Lung microvascular endothelial cell (primary cell): ENCODE measurements around the gene DUSP9. TPM values are rescaled to one million over a fixed set of nuclear protein-coding genes. Genes with fewer than 3 reads are reported as not detected.

Source experiments
- DNase-seq, 2 donors: peaks; one replicate each; pipeline versions ENCODE4 v3.0.0 to v3.0.0-alpha.2; 2010; ENCODE audit warnings: low read depth in 2 of 2
- total RNA-seq: library from RNA; depleted of rRNA; stranded (reverse); fragments of >200 nt; gene quantifications from 2 replicates; pipeline ENCODE4 v1.2.1, GENCODE V29; 2014

DUSP9 gene
- total RNA-seq, 1 donor from 2014 or later, result under 0.01 TPM

GRCh38 chrX:153647461-153648357, 706 bp downstream of the DUSP9 start:
- no peak for DNase-seq

- no peak for DNase-seq
Measured at GRCh38 chrX:153648358-153649177, 1.6 kb downstream of the DUSP9 start.

- DNase-seq, result peak; percentile 33 to 44
Measured at GRCh38 chrX:153649178-153649914, 2.3 kb downstream of the DUSP9 start.

DNA sequence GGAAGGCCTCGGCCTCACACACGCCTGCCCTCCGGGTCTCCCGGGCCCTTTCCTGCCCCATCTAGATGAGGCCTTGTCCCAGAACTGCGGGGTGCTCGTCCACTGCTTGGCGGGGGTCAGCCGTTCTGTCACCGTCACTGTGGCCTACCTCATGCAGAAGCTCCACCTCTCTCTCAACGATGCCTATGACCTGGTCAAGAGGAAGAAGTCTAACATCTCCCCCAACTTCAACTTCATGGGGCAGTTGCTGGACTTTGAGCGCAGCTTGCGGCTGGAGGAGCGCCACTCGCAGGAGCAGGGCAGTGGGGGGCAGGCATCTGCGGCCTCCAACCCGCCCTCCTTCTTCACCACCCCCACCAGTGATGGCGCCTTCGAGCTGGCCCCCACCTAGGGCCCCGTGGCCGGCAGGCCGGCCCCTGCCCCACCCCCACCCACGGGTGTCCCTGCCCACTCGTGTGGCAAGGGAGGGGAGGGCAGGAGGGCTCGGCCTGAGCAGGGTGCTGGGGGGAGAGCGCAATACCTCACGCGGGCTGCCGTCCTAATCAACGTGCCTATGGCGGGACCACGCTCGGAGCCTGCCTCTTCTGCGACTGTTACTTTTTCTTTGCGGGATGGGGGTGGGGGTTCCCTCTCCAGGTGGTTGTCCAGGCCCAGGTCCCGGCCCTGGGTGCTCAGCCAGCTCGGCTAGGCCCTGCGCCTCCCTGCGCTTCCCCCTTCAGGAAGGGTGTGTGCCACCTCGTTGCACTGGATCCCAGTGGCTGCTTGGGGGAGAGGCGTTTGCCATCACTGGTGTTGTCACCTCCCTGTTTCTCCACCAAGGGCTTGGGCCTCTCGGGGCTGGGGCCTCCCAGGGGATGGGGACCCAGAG, 3.1 kb downstream of the DUSP9 start:
- no peak for DNase-seq

DNA sequence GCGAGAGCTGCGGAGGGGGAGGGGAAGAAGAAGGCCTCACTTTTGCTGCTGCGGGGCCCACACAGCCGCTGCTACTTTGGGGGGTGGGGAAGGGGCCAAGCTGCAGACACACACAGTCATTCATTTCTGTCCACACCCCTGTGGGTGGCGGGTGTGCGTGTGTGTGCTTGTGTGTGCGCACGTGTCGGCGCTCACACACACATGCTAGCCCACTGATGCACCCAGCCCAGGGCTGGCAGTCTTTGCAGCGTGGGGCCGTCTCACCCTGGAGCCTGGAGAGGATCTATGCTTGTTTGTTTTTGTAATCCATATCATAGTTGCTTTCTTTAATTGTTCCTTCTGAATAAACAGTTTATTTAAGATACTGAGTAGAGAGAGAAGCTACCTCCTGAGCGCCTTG, 4.0 kb downstream of the DUSP9 start:
- DNase-seq, result no peak

GRCh38 chrX:153651540-153652079, 4.6 kb downstream of the DUSP9 start:
- DNase-seq, result peak in 1 of 2 donors; percentile 22

DNA sequence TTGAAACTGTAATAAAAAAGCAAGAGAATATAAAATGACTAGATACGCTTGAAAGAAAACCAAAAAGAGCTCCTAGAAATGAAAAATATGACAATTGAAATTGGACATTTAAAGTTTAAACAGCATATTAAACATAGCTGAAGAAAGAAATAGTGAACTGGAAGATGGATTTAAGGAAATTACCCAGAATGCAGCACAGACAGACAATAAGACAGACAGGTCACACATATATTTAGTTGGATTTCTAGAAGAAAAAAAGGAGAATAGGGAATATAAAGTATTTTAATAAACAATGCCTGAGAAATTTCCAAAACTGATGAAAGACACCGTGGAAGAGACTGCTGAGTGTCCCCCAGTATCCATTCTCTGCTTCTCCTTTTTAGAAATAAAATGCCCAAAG, 6.6 kb downstream of the DUSP9 start:
- no peak for DNase-seq

DNA sequence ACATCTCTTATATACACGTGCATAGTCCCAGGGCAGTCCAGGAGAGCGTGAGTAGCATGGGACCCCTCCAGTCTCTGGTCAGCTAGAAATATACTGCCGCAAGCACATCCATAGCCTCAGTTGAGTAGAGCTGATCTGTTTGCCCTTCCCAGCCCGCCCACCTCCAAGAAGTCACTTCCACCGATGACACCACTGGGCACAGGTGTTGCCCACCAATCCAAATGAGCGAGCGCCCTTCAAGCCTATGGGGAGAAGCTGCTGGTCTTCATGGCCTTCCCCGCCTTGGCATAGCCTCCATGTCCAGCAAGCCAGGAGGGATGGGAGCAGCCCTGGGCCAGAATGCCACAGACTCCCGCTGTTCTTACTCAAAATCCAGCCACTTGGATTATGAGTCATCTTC, 10.2 kb downstream of the DUSP9 start:
- no peak for DNase-seq

GRCh38 chrX:153659268-153659667, 12.3 kb downstream of the DUSP9 start:
- DNase-seq, result no peak

- DNase-seq, result peak; percentile 29 to 46
Measured at GRCh38 chrX:153662266-153662665, 15.3 kb downstream of the DUSP9 start.

- no peak for DNase-seq
Measured at GRCh38 chrX:153665726-153666306, 18.8 kb downstream of the DUSP9 start.

- no peak for DNase-seq
Measured at GRCh38 chrX:153667281-153667955, 20.4 kb downstream of the DUSP9 start.

DNA sequence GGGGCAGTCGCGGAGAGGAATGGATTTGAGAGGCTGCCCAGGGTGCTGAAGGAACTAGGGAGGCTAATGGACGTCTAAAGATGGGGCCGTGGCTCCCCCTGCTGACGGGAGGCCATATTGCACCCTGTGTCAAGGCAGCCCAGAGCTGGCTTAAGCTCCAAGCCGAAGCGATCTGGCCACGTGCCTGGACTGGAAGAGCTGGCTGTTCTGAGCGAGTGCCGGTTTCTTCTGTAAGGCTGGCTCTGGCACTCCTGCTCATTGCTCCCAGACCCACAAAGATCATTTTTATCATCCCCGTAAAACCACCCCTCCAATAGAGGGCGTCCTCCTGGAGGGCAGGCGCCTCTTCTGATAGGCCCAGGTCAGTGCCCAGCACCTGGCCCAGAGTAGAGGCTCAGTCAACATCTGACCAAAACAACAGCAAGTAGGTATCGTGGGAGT, 21.0 kb downstream of the DUSP9 start:
- DNase-seq, result peak; percentile 61 to 76

DNA sequence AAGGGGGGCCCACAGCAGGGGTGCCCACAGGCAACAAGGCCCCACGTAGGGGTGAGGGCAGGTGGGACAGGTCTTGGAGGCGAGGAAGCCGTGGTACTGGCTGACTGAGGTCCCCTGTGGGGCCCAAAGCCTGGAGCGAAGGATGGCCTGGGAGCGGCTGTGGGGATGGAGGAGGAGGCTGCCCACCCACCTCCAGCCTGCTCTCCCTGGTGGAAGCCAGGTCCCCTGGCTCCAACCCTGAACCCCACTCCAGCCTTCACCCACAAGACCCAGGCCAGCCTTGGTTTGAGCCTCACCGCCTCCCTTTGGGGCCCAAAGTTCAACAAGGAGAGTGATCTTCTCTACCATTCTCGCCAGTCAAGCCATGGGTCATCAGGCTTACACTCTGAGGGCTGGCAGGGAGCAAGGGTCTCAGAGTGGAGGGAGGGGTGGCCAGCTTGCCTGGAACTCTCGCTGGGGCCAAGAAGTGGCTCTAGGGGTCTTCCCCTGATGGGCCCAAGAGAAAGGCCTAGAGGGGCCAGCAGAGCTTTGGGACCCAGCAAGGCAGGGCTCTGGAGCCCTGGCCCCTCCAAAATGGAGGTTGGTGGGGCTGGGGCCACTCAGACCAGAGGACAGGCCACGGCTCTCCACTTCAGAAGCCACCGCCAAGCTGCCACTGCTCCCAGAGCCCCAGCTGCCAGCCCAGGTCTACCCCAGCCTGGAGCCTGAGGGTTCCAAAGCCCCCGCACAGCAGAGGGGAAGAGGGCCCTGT, 21.6 kb downstream of the DUSP9 start:
- DNase-seq, result no peak

GRCh38 chrX:153669174-153669890, 22.3 kb downstream of the DUSP9 start:
- DNase-seq, result peak; percentile 23 to 49

- no peak for DNase-seq
Measured at GRCh38 chrX:153669901-153670731, 23.1 kb downstream of the DUSP9 start.
